CD14-positive monocyte (primary cell): ENCODE measurements around the gene IQSEC3. TPM values are rescaled to one million over a fixed set of nuclear protein-coding genes. Genes with fewer than 3 reads are reported as not detected.
A peak's percentile ranks its signal among the peaks of the same experiment; 100 is the strongest.

Experiments used
- DNase-seq, 3 donors: peaks; one replicate each; pipeline ENCODE4 v3.0.0-alpha.2; 2011 to 2022
- H2AFZ ChIP-seq: 2 replicates; pipeline ENCODE4 v1.6.0; 2012; ENCODE audit warnings: mild to moderate bottlenecking, low read depth, low read length, inconsistent platforms; ENCODE audit not compliant: insufficient read depth, poor library complexity, severe bottlenecking
- H3K27ac ChIP-seq, 2 donors: 1 replicate in 1 of 2; 2 replicates in 1 of 2; pipeline ENCODE4 v1.5.1; 2012 to 2013; ENCODE audit warnings: low read length in 2 of 2, control low read depth in 1 of 2, inconsistent platforms in 1 of 2, low read depth in 1 of 2, mild to moderate bottlenecking in 1 of 2
- H3K27me3 ChIP-seq, 2 donors: one replicate each; pipeline versions ENCODE4 v1.6.0 to v1.6.1; 2011 to 2013; ENCODE audit warnings: low read length in 2 of 2; ENCODE audit not compliant: control insufficient read depth in 2 of 2, insufficient read depth in 2 of 2
- H3K36me3 ChIP-seq, 2 donors: replicated peaks in 1 of 2; 1 replicate in 1 of 2; 2 replicates in 1 of 2; pipeline versions ENCODE4 v1.5.1 to v1.6.1; 2012 to 2013; ENCODE audit warnings: low read length in 2 of 2, control low read depth in 1 of 2, inconsistent platforms in 1 of 2, mild to moderate bottlenecking in 1 of 2; ENCODE audit not compliant: insufficient read depth in 2 of 2, control insufficient read depth in 1 of 2
- H3K4me1 ChIP-seq, 2 donors: 1 replicate in 1 of 2; 2 replicates in 1 of 2; pipeline versions ENCODE4 v1.5.1 to v1.6.1; 2012 to 2013; ENCODE audit warnings: low read length in 2 of 2, control low read depth in 1 of 2, inconsistent platforms in 1 of 2, mild to moderate bottlenecking in 1 of 2, moderate library complexity in 1 of 2; ENCODE audit not compliant: insufficient read depth in 2 of 2, control insufficient read depth in 1 of 2
- H3K4me2 ChIP-seq: replicated peaks from 2 replicates; pipeline ENCODE3; 2012; ENCODE audit warnings: low read length, moderate library complexity, mild to moderate bottlenecking; ENCODE audit not compliant: poor library complexity, severe bottlenecking; ENCODE audit errors: extremely low read depth
- H3K4me3 ChIP-seq, 3 experiments: fragments of 200-600 bp in 1 of 3; sonication (generic) in 1 of 3; replicated peaks in 1 of 3; 1 replicate in 2 of 3; 2 replicates in 1 of 3; pipeline ENCODE4 v1.5.1; 2011 to 2013; ENCODE audit warnings: low read length in 3 of 3, mild to moderate bottlenecking in 3 of 3, control low read depth in 2 of 3, low read depth in 2 of 3, inconsistent platforms in 1 of 3, moderate library complexity in 1 of 3
- H3K79me2 ChIP-seq: 2 replicates; pipeline ENCODE4 v1.6.0; 2012; ENCODE audit warnings: mild to moderate bottlenecking, control low read depth, inconsistent platforms, low read length, moderate library complexity; ENCODE audit not compliant: insufficient read depth
- H3K9ac ChIP-seq: 2 replicates; pipeline ENCODE4 v1.6.0; 2017; ENCODE audit warnings: low read length, mild to moderate bottlenecking; ENCODE audit not compliant: insufficient read depth, poor library complexity, severe bottlenecking
- H3K9me3 ChIP-seq, 2 donors: replicated peaks in 1 of 2; 1 replicate in 1 of 2; 2 replicates in 1 of 2; pipeline versions ENCODE4 v1.5.1 to v1.6.1; 2012 to 2013; ENCODE audit warnings: low read length in 2 of 2, control low read depth in 1 of 2; ENCODE audit not compliant: control insufficient read depth in 1 of 2, insufficient read depth in 1 of 2
- H4K20me1 ChIP-seq: 2 replicates; pipeline ENCODE4 v1.6.0; 2012; ENCODE audit warnings: mild to moderate bottlenecking, low read length, control low read depth, moderate library complexity; ENCODE audit not compliant: insufficient read depth
- H3K27ac Mint-ChIP-seq, 7 donors: one replicate each; pipeline ENCODE4 v1.8.0; 2020; ENCODE audit warnings: mild to moderate bottlenecking in 7 of 7, mixed read lengths in 7 of 7, moderate library complexity in 6 of 7, inconsistent platforms in 2 of 7
- H3K27me3 Mint-ChIP-seq, 3 donors: one replicate each; pipeline ENCODE4 v1.8.0; 2021 to 2022; ENCODE audit warnings: low read depth in 3 of 3, mild to moderate bottlenecking in 3 of 3, mixed read lengths in 3 of 3, moderate library complexity in 3 of 3, inconsistent platforms in 1 of 3
- H3K36me3 Mint-ChIP-seq, 2 donors: one replicate each; pipeline ENCODE4 v1.8.0; 2020; ENCODE audit warnings: mixed read lengths in 2 of 2, inconsistent platforms in 1 of 2, mild to moderate bottlenecking in 1 of 2
- H3K4me1 Mint-ChIP-seq: one replicate; pipeline ENCODE4 v1.8.0; 2020; ENCODE audit warnings: mild to moderate bottlenecking, mixed read lengths
- H3K4me3 Mint-ChIP-seq, 2 donors: one replicate each; pipeline ENCODE4 v1.8.0; 2020; ENCODE audit warnings: mild to moderate bottlenecking in 2 of 2, mixed read lengths in 2 of 2, moderate library complexity in 1 of 2
- H3K9me3 Mint-ChIP-seq, 7 donors: one replicate each; pipeline ENCODE4 v1.8.0; 2020 to 2022; ENCODE audit warnings: mixed read lengths in 7 of 7, mild to moderate bottlenecking in 6 of 7, moderate library complexity in 6 of 7, inconsistent platforms in 2 of 7
- WGBS: methylation state at CpG from one replicate; pipeline ENCODE4 v1.1.5; 2013; ENCODE audit warnings: missing lambda C conversion rate; ENCODE audit not compliant: insufficient coverage; 5-methylcytosine and 5-hydroxymethylcytosine counted together
- intact Hi-C, 2 donors: fragments of 100-400 bp; cut with micrococcal nuclease; formaldehyde crosslinking; loops; one replicate each; pipeline versions ENCODE4 v1.15.0 to v1.15.1; 2023
- polyA plus RNA-seq, 3 donors: library from polyadenylated mRNA; depleted of rRNA in 1 of 3; unstranded in 2 of 3; stranded (reverse) in 1 of 3; fragments of 300-500 nt in 2 of 3; fragments of >200 nt in 1 of 3; fragmentation: Illumina TruSeq in 2 of 3; gene quantifications; 1 replicate in 2 of 3; 2 replicates in 1 of 3; pipeline ENCODE4 v1.2.3, GENCODE V29; 2012 to 2021
- TF ChIP-seq, protein P1 (sequence below): fragments of 200-600 bp; IDR thresholded peaks from one replicate; pipeline ENCODE4 v1.8.0; 2022; ENCODE audit warnings: antibody characterized with exemption, mild to moderate bottlenecking

Gene IQSEC3
- polyA plus RNA-seq, 3 donors, result not detected

DNA sequence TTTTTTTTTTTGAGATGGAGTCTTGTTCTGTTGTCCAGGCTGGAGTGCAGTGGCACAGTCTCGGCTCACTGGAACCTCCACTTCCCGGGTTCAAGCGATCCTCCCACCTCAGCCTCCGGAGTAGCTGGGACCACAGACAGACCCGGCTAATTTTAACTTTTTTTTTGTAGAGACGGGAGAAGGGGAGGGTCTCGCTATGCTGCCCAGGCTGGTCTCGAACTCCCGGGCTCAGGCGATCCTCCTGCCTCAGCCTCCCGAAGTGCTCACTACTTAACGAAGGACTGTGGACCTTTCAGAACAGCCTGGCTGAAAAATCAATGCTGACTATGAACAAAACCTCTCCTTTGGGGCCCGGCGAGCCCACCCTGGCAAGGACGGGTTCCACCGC, 136.5 kb downstream of the IQSEC3 start:
- peak overlapping the region; percentile 27 for H3K9ac ChIP-seq
- peak overlapping the region; percentile 29 for H2AFZ ChIP-seq
- Mint-ChIP-seq H3K9me3 (peaks cover 0 to 5% (median 2%) of the 10 kb centered on the region in 7 donors), H3K4me1 (peaks cover 6% of the 10 kb centered on the region), H3K27ac (no peak overlapping the region), H3K36me3 (peaks cover 22 to 54% of the 10 kb centered on the region in 2 donors), H3K4me3 (peak overlapping the region in 1 of 2 donors; percentile 51), H3K27me3 (peaks cover 46 to 64% (median 53%) of the 10 kb centered on the region in 3 donors)
- TF ChIP-seq, protein P1, sequence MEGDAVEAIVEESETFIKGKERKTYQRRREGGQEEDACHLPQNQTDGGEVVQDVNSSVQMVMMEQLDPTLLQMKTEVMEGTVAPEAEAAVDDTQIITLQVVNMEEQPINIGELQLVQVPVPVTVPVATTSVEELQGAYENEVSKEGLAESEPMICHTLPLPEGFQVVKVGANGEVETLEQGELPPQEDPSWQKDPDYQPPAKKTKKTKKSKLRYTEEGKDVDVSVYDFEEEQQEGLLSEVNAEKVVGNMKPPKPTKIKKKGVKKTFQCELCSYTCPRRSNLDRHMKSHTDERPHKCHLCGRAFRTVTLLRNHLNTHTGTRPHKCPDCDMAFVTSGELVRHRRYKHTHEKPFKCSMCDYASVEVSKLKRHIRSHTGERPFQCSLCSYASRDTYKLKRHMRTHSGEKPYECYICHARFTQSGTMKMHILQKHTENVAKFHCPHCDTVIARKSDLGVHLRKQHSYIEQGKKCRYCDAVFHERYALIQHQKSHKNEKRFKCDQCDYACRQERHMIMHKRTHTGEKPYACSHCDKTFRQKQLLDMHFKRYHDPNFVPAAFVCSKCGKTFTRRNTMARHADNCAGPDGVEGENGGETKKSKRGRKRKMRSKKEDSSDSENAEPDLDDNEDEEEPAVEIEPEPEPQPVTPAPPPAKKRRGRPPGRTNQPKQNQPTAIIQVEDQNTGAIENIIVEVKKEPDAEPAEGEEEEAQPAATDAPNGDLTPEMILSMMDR, result no peak
- peaks cover 16 to 43% of the 10 kb centered on the region in 2 donors for H3K27me3 ChIP-seq
- H3K4me2 ChIP-seq, result peak overlapping the region; percentile 67
- H3K27ac ChIP-seq, result no peak overlapping the region
- H3K4me1 ChIP-seq, result peaks cover 4 to 10% of the 10 kb centered on the region in 2 donors
- H3K9me3 ChIP-seq, result peaks cover 0 to 9% of the 10 kb centered on the region in 2 donors
- no peaks in the 10 kb centered on the region for H4K20me1 ChIP-seq
- no peak for DNase-seq
- intact Hi-C loops, result no loop called here
- 61% methylated on average over 13 of the region's 16 CpGs for WGBS
- peak overlapping the region in 1 of 3 experiments; percentile 56 for H3K4me3 ChIP-seq
- no peaks in the 10 kb centered on the region for H3K79me2 ChIP-seq
- peaks cover 0 to 8% of the 10 kb centered on the region in 2 donors for H3K36me3 ChIP-seq

DNA sequence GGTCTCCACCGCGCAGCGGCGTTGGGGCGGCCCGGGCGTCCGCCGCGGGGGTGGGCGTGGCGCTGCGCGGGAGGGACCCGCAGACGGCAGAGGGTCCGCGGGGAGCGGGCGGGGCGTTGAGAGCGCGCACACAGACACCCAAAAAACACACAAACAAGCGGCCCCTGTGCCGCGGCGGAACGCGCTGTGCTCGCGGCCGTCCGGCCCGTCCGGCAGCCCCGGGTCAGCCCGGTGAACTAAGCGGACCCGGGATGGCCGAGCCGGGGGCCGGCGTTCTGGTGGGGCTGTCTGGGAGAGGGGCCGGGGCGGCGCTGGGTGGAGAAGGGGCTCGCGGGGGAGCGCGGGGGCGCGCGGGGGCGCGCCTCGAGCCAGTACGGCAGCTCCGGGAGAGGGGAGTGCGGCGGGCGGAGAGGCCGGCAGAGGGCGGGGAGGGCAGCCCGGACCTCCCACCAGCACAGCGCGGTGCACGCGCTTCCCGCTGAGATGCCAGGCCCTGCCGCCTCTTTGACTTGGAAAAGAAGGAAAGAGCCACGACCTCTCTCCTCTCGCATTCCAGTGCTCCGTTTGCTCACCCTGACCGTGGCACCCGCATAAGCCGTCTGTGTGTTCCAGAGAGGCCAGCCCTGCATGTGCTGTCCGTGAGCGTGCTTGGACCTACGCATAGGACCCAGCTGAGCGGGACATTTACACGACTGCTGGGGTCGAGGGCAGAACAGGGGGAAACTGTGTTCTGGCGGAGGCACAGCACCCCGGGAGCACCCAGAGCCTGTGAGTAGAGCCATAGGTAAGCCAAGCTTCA, 137.1 kb downstream of the IQSEC3 start:
- Mint-ChIP-seq H3K27ac (no peak overlapping the region), H3K9me3 (peaks cover 0 to 5% (median 2%) of the 10 kb centered on the region in 7 donors), H3K36me3 (peaks cover 22 to 56% of the 10 kb centered on the region in 2 donors), H3K4me3 (peak overlapping the region; percentile 24 to 76), H3K4me1 (peaks cover 9% of the 10 kb centered on the region), H3K27me3 (peaks cover 44 to 62% (median 51%) of the 10 kb centered on the region in 3 donors)
- Histone ChIP-seq H4K20me1 (no peaks in the 10 kb centered on the region), H3K79me2 (no peaks in the 10 kb centered on the region), H3K36me3 (peaks cover 0 to 8% of the 10 kb centered on the region in 2 donors), H3K4me3 (peak overlapping the region in 1 of 3 experiments; percentile 56), H3K27me3 (peaks cover 16 to 43% of the 10 kb centered on the region in 2 donors), H3K9ac (peak overlapping the region; percentile 27), H3K4me1 (peaks cover 4 to 10% of the 10 kb centered on the region in 2 donors), H3K9me3 (peaks cover 0 to 9% of the 10 kb centered on the region in 2 donors), H3K27ac (no peak overlapping the region), H3K4me2 (peak overlapping the region; percentile 67), H2AFZ (peak overlapping the region; percentile 29)
- intact Hi-C loops, result no loop called here
- 13% methylated on average over 69 of the region's 84 CpGs for WGBS
- TF ChIP-seq, protein P1, result peak; percentile 32
- no peak for DNase-seq
